Activated B cell treated with CpG ODN at 0.5 μM for 24 hours (primary cell): ENCODE data around the gene PI16. TPM values are rescaled to one million over a fixed set of nuclear protein-coding genes. Genes with fewer than 3 reads are reported as not detected.
A peak's percentile ranks its signal among the peaks of the same experiment; 100 is the strongest.

Experiments
- ATAC-seq: fragments of 200-7000 bp; cut with Tn5 transposase; one replicate; pipeline ENCODE4 v1.10.0; 2021; ENCODE audit warnings: low read depth, mild to moderate bottlenecking, moderate library complexity
- CTCF ChIA-PET: fragments of 350-600 bp; sonication (Branson Sonifier 250); formaldehyde crosslinking; loops from one replicate; lab custom pipeline; 2021; ENCODE audit warnings: antibody characterized with exemption; lab: Charles Lee
- POLR2A ChIA-PET: fragments of 350-600 bp; sonication (Branson Sonifier 250); formaldehyde crosslinking; loops from one replicate; lab custom pipeline; 2021; ENCODE audit warnings: antibody characterized with exemption; lab: Charles Lee
- DNase-seq: peaks from one replicate; pipeline ENCODE4 v3.0.0; 2022
- H3K27ac Mint-ChIP-seq: one replicate; pipeline ENCODE4 v1.8.0; 2020; ENCODE audit warnings: mixed read lengths
- H3K27me3 Mint-ChIP-seq: one replicate; pipeline ENCODE4 v1.8.0; 2021; ENCODE audit warnings: mixed read lengths
- H3K36me3 Mint-ChIP-seq: one replicate; pipeline ENCODE4 v1.8.0; 2021; ENCODE audit warnings: low read depth, mixed read lengths
- H3K4me1 Mint-ChIP-seq: one replicate; pipeline ENCODE4 v1.8.0; 2021; ENCODE audit warnings: mixed read lengths
- H3K4me3 Mint-ChIP-seq: one replicate; pipeline ENCODE4 v1.8.0; 2020; ENCODE audit warnings: mild to moderate bottlenecking, mixed read lengths
- H3K9me3 Mint-ChIP-seq: one replicate; pipeline ENCODE4 v1.8.0; 2020; ENCODE audit warnings: mixed read lengths
- CTCF ChIP-seq: fragments of 200-600 bp; IDR thresholded peaks from one replicate; pipeline ENCODE4 v1.8.0; 2022; ENCODE audit warnings: antibody characterized with exemption, mild to moderate bottlenecking
- intact Hi-C: fragments of 100-400 bp; cut with micrococcal nuclease; formaldehyde crosslinking; loops from one replicate; pipeline ENCODE4 v1.15.1; 2024
- total RNA-seq: library from RNA; stranded (reverse); gene quantifications from 2 replicates; pipeline ENCODE4 v1.2.3, GENCODE V29; 2022

PI16 gene
- total RNA-seq, 1 donor from 2014 or later, result 0.78 TPM

GRCh38 chr6:36963451-36964290 is 9.1 kb downstream of the PI16 start:
- POLR2A ChIA-PET, result interaction anchor here (0.6 to 2.7 kb wide), 4 partner anchors 23 to 89 kb away, joined by 3 to 11 read pairs (median 4); partner anchors contain the start of genes MTCH1 and PPIL1
- no peak for DNase-seq
- no peak for TF ChIP-seq CTCF
- CTCF ChIA-PET, result interaction anchor here (1.1 to 1.6 kb wide), 3 partner anchors 22 to 54 kb away, joined by 4 to 5 read pairs (median 4); partner anchors contain the start of gene MTCH1
- Mint-ChIP-seq H3K36me3 (peaks cover 23% of the 10 kb centered on the region), H3K27me3 (no peaks in the 10 kb centered on the region), H3K27ac (peak overlapping the region; percentile 88), H3K4me1 (peaks cover 30% of the 10 kb centered on the region), H3K4me3 (peak overlapping the region; percentile 67), H3K9me3 (no peaks in the 10 kb centered on the region)
- intact Hi-C loops, result loop anchor here (1.0 to 5.0 kb wide), 3 partner anchors 23 to 76 kb away; partner anchors contain the start of genes C6orf89, FGD2 and MTCH1
- peak; percentile 75 for ATAC-seq

DNA sequence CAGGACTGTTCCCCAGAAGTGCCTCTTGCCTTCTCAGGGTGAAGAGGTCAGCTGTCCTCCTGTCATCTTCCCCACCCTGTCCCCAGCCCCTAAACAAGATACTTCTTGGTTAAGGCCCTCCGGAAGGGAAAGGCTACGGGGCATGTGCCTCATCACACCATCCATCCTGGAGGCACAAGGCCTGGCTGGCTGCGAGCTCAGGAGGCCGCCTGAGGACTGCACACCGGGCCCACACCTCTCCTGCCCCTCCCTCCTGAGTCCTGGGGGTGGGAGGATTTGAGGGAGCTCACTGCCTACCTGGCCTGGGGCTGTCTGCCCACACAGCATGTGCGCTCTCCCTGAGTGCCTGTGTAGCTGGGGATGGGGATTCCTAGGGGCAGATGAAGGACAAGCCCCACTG is 9.8 kb downstream of the PI16 start:
- TF ChIP-seq CTCF, result no peak
- DNase-seq (no peak), ATAC-seq (no peak)
- CTCF ChIA-PET, result interaction anchor here (1.6 kb wide), 1 partner anchor 42 kb away, joined by 5 read pairs; no protein-coding TSS in a partner anchor
- no peak overlapping the region for H3K27ac Mint-ChIP-seq
- H3K9me3 Mint-ChIP-seq, result no peaks in the 10 kb centered on the region
- H3K4me1 Mint-ChIP-seq, result peaks cover 30% of the 10 kb centered on the region
- intact Hi-C loops, result loop anchor here (5.0 kb wide), 1 partner anchor 77 kb away; the partner anchor contains the start of gene C6orf89
- POLR2A ChIA-PET, result interaction anchor here (1.0 to 2.7 kb wide), 3 partner anchors 22 to 43 kb away, joined by 3 to 11 read pairs (median 4); partner anchors contain the start of gene MTCH1
- H3K36me3 Mint-ChIP-seq, result peaks cover 29% of the 10 kb centered on the region
- H3K4me3 Mint-ChIP-seq, result no peak overlapping the region
- no peaks in the 10 kb centered on the region for H3K27me3 Mint-ChIP-seq

GRCh38 chr6:36964908-36965307 is 10.4 kb downstream of the PI16 start:
- DNase-seq, result no peak
- POLR2A ChIA-PET, result interaction anchor here (1.6 to 2.7 kb wide), 2 partner anchors 21 to 42 kb away, joined by 3 to 11 read pairs; partner anchors contain the start of gene MTCH1
- Mint-ChIP-seq H3K4me1 (peaks cover 30% of the 10 kb centered on the region), H3K27me3 (no peaks in the 10 kb centered on the region), H3K27ac (no peak overlapping the region), H3K4me3 (no peak overlapping the region), H3K36me3 (peaks cover 35% of the 10 kb centered on the region), H3K9me3 (no peaks in the 10 kb centered on the region)
- ATAC-seq, result no peak
- no peak for TF ChIP-seq CTCF
- intact Hi-C loops, result loop anchor here (5.0 kb wide), 1 partner anchor 78 kb away; the partner anchor contains the start of gene C6orf89
- CTCF ChIA-PET, result interaction anchor here (1.3 kb wide), 1 partner anchor 80 kb away, joined by 3 read pairs; the partner anchor contains the start of gene C6orf89

DNA sequence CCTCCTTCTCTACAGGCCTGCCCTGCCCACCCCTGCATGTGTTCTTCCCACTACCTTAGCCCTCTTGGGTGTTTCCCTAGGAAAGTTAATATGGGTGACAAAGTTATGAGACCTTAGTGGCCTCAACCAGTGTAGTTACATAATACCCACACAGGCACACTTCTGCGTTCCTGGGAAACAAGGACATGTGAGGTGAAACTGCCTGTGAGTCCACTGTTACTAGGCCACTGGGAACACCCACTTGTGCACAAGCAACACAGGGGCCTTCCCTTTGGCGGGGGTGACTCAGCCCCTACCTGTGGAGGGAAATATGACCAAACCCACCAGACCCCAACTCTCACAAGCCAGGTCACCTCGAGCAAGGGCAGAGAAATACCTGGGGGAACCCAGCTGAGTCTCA is 12.8 kb downstream of the PI16 start:
- no peak overlapping the region for H3K4me3 Mint-ChIP-seq
- ATAC-seq, result no peak
- intact Hi-C loops, result no loop called here
- DNase-seq, result no peak
- peaks cover 59% of the 10 kb centered on the region for H3K36me3 Mint-ChIP-seq
- no peaks in the 10 kb centered on the region for H3K9me3 Mint-ChIP-seq
- POLR2A ChIA-PET, result no interaction called here
- peak overlapping the region; percentile 61 for H3K27ac Mint-ChIP-seq
- peaks cover 27% of the 10 kb centered on the region for H3K4me1 Mint-ChIP-seq
- CTCF ChIA-PET, result no interaction called here
- no peak for TF ChIP-seq CTCF
- H3K27me3 Mint-ChIP-seq, result no peaks in the 10 kb centered on the region

GRCh38 chr6:36967757-36968156 is 13.2 kb downstream of the PI16 start:
- Mint-ChIP-seq H3K27me3 (no peaks in the 10 kb centered on the region), H3K36me3 (peaks cover 63% of the 10 kb centered on the region), H3K9me3 (no peaks in the 10 kb centered on the region), H3K27ac (no peak overlapping the region), H3K4me3 (no peak overlapping the region), H3K4me1 (peaks cover 24% of the 10 kb centered on the region)
- intact Hi-C loops, result no loop called here
- ATAC-seq (no peak), DNase-seq (no peak)
- ChIA-PET CTCF (no interaction called here), POLR2A (no interaction called here)
- TF ChIP-seq CTCF, result no peak
